Karpas-422 (cell line): ENCODE data around the gene TTLL5. TPM values are rescaled to one million over a fixed set of nuclear protein-coding genes. Genes with fewer than 3 reads are reported as not detected.

Source experiments
- DNase-seq: peaks from one replicate; pipeline ENCODE4 v3.0.0-alpha.2; 2015
- H2AFZ ChIP-seq: fragments of 200-600 bp; sonication (generic); 2 replicates; pipeline ENCODE4 v1.6.1; 2014; ENCODE audit warnings: antibody characterized with exemption, low read length, mixed read lengths
- H3K27ac ChIP-seq: fragments of 200-600 bp; sonication (generic); 2 replicates; pipeline ENCODE4 v1.5.1; 2014; ENCODE audit warnings: mild to moderate bottlenecking, low read length, moderate library complexity
- H3K27me3 ChIP-seq: fragments of 200-600 bp; sonication (generic); 2 replicates; pipeline ENCODE4 v1.6.1; 2014; ENCODE audit warnings: low read length, mixed read lengths
- H3K36me3 ChIP-seq: fragments of 200-600 bp; sonication (generic); 2 replicates; pipeline ENCODE4 v1.6.1; 2014; ENCODE audit warnings: low read length, mixed read lengths; ENCODE audit not compliant: insufficient read depth
- H3K4me1 ChIP-seq: fragments of 200-600 bp; sonication (generic); 2 replicates; pipeline ENCODE4 v1.6.1; 2014; ENCODE audit warnings: mild to moderate bottlenecking, low read length, mixed read lengths
- H3K4me2 ChIP-seq: fragments of 200-600 bp; sonication (generic); 2 replicates; pipeline ENCODE4 v1.6.1; 2014; ENCODE audit warnings: low read length, low read depth, mild to moderate bottlenecking; ENCODE audit not compliant: poor library complexity, severe bottlenecking
- H3K4me3 ChIP-seq: fragments of 200-600 bp; sonication (generic); 2 replicates; pipeline ENCODE4 v1.5.1; 2014; ENCODE audit warnings: mild to moderate bottlenecking, antibody characterized with exemption, low read length, mixed read lengths
- H3K79me2 ChIP-seq: fragments of 200-600 bp; sonication (generic); 2 replicates; pipeline ENCODE4 v1.6.1; 2014; ENCODE audit warnings: mild to moderate bottlenecking, low read length, mixed read lengths
- H3K9ac ChIP-seq: fragments of 200-600 bp; sonication (generic); 2 replicates; pipeline ENCODE4 v1.6.0; 2014; ENCODE audit warnings: low read length
- H3K9me2 ChIP-seq: fragments of 200-600 bp; sonication (generic), shearing (Covaris generic); replicated peaks from 2 replicates; pipeline ENCODE4 v1.6.0; 2014; ENCODE audit warnings: mild to moderate bottlenecking, low read length, moderate library complexity; ENCODE audit not compliant: insufficient read depth
- H3K9me3 ChIP-seq: fragments of 300-700, 200-600 bp; sonication (generic); 2 replicates; pipeline ENCODE4 v1.6.1; 2014; ENCODE audit warnings: low read length, mixed read lengths
- H4K20me1 ChIP-seq: fragments of 200-600 bp; sonication (generic); 2 replicates; pipeline ENCODE4 v1.6.1; 2014; ENCODE audit warnings: mild to moderate bottlenecking, antibody characterized with exemption, low read length, low read depth; ENCODE audit not compliant: insufficient read depth
- total RNA-seq: library from RNA; depleted of rRNA; stranded (reverse); fragments of >200 nt; shearing (Covaris generic); gene quantifications from 2 replicates; pipeline ENCODE4 v1.2.3, GENCODE V29; 2014; ENCODE audit warnings: low replicate concordance

The TTLL5 gene
- total RNA-seq, 1 experiment from 2014 or later: 53.7 TPM

DNA sequence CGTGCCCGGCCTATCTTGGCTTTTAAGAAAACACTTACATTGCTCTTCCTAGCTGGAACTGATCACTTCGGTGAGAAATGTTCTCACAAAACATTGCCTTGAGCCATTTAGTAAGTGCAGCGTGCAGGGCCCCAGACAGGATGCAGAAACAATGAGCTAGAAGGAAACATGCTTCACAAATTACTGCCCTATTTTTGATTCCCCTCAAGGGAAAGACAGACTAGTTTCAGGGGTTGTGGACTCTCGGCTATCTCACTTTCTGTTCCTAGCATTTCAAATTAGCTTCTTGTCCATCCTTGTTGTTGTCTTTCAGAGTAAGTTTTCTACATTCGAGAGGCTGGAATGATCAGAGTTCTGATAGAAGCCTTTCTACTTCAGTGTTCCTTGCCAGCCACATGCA is 299.2 kb downstream of the TTLL5 start:
- Histone ChIP-seq H3K27ac (no peak overlapping the region), H2AFZ (no peak overlapping the region), H3K4me3 (no peak overlapping the region), H3K27me3 (no peaks in the 10 kb centered on the region), H3K79me2 (no peaks in the 10 kb centered on the region), H3K4me2 (peak overlapping the region; percentile 11), H3K36me3 (no peaks in the 10 kb centered on the region), H3K4me1 (peaks cover 10% of the 10 kb centered on the region), H3K9me3 (no peaks in the 10 kb centered on the region), H4K20me1 (no peaks in the 10 kb centered on the region), H3K9ac (peak overlapping the region; percentile 3; the same call in 1 of the 2 replicates), H3K9me2 (no peaks in the 10 kb centered on the region)
- DNase-seq: peak; percentile 62

DNA sequence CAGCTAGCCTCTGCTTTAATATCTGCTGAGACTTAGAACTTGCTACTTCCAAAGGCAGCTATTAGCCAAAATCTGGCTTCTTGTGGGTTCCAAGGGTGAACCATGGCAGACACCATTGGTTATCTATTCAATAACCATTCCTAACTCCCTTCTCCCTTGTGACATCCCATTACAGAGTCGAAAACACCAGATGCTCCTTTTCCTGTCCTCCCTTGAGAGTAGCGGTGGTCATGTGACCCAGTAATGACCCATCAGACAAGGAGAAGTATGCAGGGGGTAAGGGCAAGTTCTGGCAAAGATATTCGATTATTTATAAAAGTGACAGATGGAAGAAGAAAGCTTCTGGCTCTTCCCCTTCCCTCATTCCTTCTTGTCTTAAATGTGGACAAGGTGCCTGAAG is 300.6 kb downstream of the TTLL5 start:
- Histone ChIP-seq H3K4me1 (peaks cover 10% of the 10 kb centered on the region), H4K20me1 (no peaks in the 10 kb centered on the region), H3K79me2 (no peaks in the 10 kb centered on the region), H3K27me3 (no peaks in the 10 kb centered on the region), H3K27ac (no peak overlapping the region), H3K36me3 (no peaks in the 10 kb centered on the region), H3K9me2 (no peaks in the 10 kb centered on the region), H3K9me3 (no peaks in the 10 kb centered on the region), H3K9ac (no peak overlapping the region), H3K4me3 (no peak overlapping the region), H2AFZ (no peak overlapping the region), H3K4me2 (no peak overlapping the region)
- DNase-seq: no peak

DNA sequence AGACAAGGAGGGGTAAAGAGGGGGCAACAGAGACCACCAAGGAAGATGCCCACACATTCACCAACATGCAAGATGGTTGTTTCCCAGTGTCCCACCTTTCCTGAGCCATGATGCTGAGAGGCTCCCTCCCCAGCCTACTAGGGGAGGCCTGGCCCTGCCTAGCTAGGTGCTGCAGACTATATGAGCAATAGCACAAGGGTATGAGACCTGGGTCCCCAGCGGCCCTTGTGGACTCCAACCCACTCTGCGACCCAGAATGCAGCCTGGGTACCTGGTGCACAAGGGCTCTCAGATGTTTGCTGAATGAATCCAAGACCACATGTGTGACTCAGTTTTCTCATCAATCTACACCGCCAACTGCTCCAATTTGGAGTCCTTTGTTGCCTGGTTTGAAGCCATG is 306.8 kb downstream of the TTLL5 start:
- no peaks in the 10 kb centered on the region for H3K9me2 ChIP-seq
- H2AFZ ChIP-seq: no peak overlapping the region
- no peak overlapping the region for H3K27ac ChIP-seq
- no peaks in the 10 kb centered on the region for H3K4me1 ChIP-seq
- H3K4me3 ChIP-seq: no peak overlapping the region
- DNase-seq: no peak
- no peaks in the 10 kb centered on the region for H3K27me3 ChIP-seq
- H3K9ac ChIP-seq: no peak overlapping the region
- no peaks in the 10 kb centered on the region for H3K36me3 ChIP-seq
- H3K79me2 ChIP-seq: no peaks in the 10 kb centered on the region
- no peaks in the 10 kb centered on the region for H3K9me3 ChIP-seq
- H4K20me1 ChIP-seq: no peaks in the 10 kb centered on the region
- no peak overlapping the region for H3K4me2 ChIP-seq

DNA sequence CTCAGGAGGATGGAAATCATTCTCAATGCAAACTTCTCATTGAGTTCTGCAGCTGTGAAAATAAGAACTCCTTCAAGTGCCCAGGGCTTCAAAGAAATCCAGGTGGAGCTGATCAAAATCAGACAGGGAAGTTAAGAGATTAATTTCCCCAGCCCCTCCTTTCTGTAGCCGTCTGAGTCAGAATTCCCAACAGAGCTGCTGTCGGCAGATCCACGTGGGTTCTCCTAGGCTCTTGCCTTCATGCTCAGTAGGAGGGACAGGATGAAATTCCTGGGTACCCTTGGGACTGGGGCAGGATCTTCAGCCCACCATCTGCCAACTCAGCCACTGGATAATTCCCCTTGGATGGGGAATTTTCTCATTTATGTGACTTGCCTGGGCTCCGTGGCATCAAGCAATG is 307.4 kb downstream of the TTLL5 start:
- H3K27me3 ChIP-seq: no peaks in the 10 kb centered on the region
- H3K4me2 ChIP-seq: no peak overlapping the region
- no peak for DNase-seq
- H2AFZ ChIP-seq: no peak overlapping the region
- H3K27ac ChIP-seq: no peak overlapping the region
- no peaks in the 10 kb centered on the region for H3K9me2 ChIP-seq
- H3K9ac ChIP-seq: no peak overlapping the region
- H3K79me2 ChIP-seq: no peaks in the 10 kb centered on the region
- H3K36me3 ChIP-seq: no peaks in the 10 kb centered on the region
- no peak overlapping the region for H3K4me3 ChIP-seq
- no peaks in the 10 kb centered on the region for H3K4me1 ChIP-seq
- H3K9me3 ChIP-seq: no peaks in the 10 kb centered on the region
- H4K20me1 ChIP-seq: no peaks in the 10 kb centered on the region

DNA sequence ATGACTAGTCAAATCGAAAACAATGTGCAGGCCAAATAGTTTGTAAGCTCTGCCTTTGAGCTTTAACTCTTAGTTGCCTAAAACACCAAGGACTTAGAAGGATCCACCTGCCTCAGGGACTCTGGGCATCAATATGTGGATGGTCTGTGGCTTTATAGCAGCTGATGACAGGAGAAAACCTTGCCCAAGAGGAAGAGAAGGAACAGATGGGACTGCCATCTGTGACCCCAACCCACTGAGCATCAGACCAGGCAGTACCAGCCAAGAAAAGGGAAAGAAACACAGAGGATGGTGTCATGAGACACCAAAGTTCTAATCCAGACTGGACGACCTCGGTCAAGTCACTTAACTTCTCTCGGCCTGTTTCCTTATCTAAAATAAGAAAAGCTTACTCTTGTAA is 308.1 kb downstream of the TTLL5 start:
- H3K4me3 ChIP-seq: no peak overlapping the region
- no peak overlapping the region for H3K9ac ChIP-seq
- no peak overlapping the region for H2AFZ ChIP-seq
- no peaks in the 10 kb centered on the region for H3K9me3 ChIP-seq
- H3K27ac ChIP-seq: no peak overlapping the region
- H3K27me3 ChIP-seq: no peaks in the 10 kb centered on the region
- H3K36me3 ChIP-seq: no peaks in the 10 kb centered on the region
- no peaks in the 10 kb centered on the region for H3K4me1 ChIP-seq
- H3K9me2 ChIP-seq: no peaks in the 10 kb centered on the region
- H3K79me2 ChIP-seq: no peaks in the 10 kb centered on the region
- no peak for DNase-seq
- no peak overlapping the region for H3K4me2 ChIP-seq
- no peaks in the 10 kb centered on the region for H4K20me1 ChIP-seq

DNA sequence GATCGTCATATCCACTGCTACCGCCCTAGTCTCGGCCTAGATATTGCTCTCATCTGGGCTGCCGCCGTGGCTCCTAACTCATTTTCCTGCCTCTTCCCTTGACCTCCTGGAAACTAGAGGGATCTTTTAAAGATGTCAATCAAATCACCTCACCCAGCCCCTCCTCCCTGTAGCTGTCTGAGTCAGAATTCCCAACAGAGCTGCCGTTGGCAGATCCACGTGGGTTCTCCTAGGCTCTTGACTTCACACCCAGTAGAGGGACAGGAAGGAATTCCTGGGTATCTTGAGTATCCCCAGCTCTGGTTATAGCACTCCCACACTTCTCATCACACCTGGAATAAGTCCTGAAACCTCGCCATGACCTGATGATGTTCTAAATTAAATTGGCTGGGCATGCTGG is 308.8 kb downstream of the TTLL5 start:
- Histone ChIP-seq H3K9me2 (no peaks in the 10 kb centered on the region), H3K9me3 (no peaks in the 10 kb centered on the region), H3K79me2 (no peaks in the 10 kb centered on the region), H3K4me3 (no peak overlapping the region), H3K9ac (no peak overlapping the region), H3K27ac (no peak overlapping the region), H3K4me2 (no peak overlapping the region), H3K27me3 (no peaks in the 10 kb centered on the region), H3K4me1 (no peaks in the 10 kb centered on the region), H2AFZ (no peak overlapping the region), H4K20me1 (no peaks in the 10 kb centered on the region), H3K36me3 (no peaks in the 10 kb centered on the region)
- no peak for DNase-seq

DNA sequence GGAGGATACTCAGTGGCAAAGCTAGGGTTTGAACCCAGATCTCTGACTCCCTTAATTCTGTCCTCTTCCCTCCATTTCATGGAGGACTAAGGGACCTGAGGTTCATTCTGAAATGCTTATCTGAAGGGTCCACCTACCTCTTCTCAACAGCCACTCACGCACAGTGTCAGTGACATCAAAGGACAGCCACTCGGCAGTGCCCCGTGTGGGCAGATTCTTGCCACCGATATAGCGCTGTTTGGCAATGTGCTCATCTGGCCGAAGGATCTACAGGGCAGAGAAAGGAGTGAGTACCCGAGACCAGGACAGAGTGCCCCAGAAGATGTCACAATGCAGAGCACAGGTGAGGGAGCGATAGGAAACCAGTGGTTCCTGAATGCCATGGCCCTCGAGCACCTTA is 309.9 kb downstream of the TTLL5 start:
- no peak overlapping the region for H3K4me2 ChIP-seq
- no peaks in the 10 kb centered on the region for H3K4me1 ChIP-seq
- H3K9ac ChIP-seq: no peak overlapping the region
- no peaks in the 10 kb centered on the region for H3K9me2 ChIP-seq
- DNase-seq: no peak
- no peak overlapping the region for H3K27ac ChIP-seq
- no peaks in the 10 kb centered on the region for H4K20me1 ChIP-seq
- no peaks in the 10 kb centered on the region for H3K79me2 ChIP-seq
- H3K9me3 ChIP-seq: no peaks in the 10 kb centered on the region
- H3K4me3 ChIP-seq: no peak overlapping the region
- H3K36me3 ChIP-seq: no peaks in the 10 kb centered on the region
- H2AFZ ChIP-seq: no peak overlapping the region
- no peaks in the 10 kb centered on the region for H3K27me3 ChIP-seq

DNA sequence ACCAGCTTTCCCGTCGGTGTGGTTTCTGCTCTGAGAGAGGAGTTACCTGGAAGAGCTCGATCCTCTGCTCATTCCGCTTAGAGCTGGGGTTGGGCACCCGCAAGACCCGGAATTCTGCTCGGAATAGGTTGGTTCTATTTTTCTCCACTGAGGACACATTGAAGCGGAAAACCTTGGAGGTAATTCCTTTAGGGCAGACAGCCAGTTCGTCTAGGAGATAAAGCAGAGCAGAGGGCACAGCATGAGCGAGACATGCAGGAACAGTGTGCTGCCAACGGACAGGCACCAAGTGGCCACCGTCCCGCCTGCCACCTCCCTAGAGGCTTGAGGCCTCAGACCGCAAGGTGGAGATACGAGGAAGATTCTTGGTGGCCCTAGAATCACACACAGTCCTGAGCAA is 310.5 kb downstream of the TTLL5 start:
- Histone ChIP-seq H3K9me2 (no peaks in the 10 kb centered on the region), H3K4me1 (peaks cover 3% of the 10 kb centered on the region), H4K20me1 (no peaks in the 10 kb centered on the region), H3K79me2 (no peaks in the 10 kb centered on the region), H3K27me3 (no peaks in the 10 kb centered on the region), H3K4me2 (no peak overlapping the region), H2AFZ (no peak overlapping the region), H3K9me3 (no peaks in the 10 kb centered on the region), H3K9ac (no peak overlapping the region), H3K36me3 (no peaks in the 10 kb centered on the region), H3K4me3 (no peak overlapping the region), H3K27ac (no peak overlapping the region)
- no peak for DNase-seq

DNA sequence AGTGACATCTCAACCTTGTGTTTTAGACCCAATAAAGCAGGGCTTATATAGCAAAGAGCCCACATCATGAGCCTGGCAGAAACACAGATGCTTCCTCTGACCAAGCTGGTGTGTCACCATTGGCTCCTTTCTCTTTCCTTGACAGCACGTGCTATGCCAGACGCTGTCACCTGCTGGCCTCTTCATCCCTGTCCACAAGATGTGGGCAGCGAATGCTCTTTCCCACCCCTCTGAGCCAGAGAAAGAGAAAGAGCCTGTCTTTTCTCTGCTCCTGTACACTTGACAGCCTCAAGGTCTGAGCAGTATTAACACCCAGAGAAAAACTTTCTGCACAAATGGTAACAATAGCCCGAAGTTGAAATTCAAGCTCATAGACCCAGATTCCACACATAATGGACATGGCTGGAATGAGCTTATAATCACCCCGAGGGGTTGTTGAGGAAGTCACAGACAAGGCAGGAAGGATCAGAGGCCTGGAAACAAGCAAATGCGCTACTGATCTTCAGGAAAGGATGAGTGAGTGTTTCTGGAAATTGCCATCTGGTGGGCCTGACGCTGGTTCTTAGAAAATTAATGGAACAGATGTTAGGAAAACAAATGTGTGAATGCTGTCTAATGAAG is 311.9 kb downstream of the TTLL5 start:
- DNase-seq: no peak
- no peaks in the 10 kb centered on the region for H3K36me3 ChIP-seq
- no peaks in the 10 kb centered on the region for H3K79me2 ChIP-seq
- no peak overlapping the region for H3K27ac ChIP-seq
- peaks cover 3% of the 10 kb centered on the region; the same call in 1 of the 2 replicates for H4K20me1 ChIP-seq
- H3K4me3 ChIP-seq: no peak overlapping the region
- peaks cover 17% of the 10 kb centered on the region for H3K4me1 ChIP-seq
- no peaks in the 10 kb centered on the region for H3K9me3 ChIP-seq
- no peaks in the 10 kb centered on the region for H3K9me2 ChIP-seq
- H3K27me3 ChIP-seq: no peaks in the 10 kb centered on the region
- H3K9ac ChIP-seq: no peak overlapping the region
- no peak overlapping the region for H3K4me2 ChIP-seq
- H2AFZ ChIP-seq: no peak overlapping the region
